HG03060 (cell line): ENCODE measurements around the gene GRM1.

ENCODE experiments used
- ATAC-seq: cut with Tn5 transposase; IDR thresholded peaks from one replicate; pipeline ENCODE4 v1.9.1; 2021; ENCODE audit warnings: low read depth, moderate number of reproducible peaks; ENCODE audit not compliant: unreplicated experiment

GRM1 gene

DNA sequence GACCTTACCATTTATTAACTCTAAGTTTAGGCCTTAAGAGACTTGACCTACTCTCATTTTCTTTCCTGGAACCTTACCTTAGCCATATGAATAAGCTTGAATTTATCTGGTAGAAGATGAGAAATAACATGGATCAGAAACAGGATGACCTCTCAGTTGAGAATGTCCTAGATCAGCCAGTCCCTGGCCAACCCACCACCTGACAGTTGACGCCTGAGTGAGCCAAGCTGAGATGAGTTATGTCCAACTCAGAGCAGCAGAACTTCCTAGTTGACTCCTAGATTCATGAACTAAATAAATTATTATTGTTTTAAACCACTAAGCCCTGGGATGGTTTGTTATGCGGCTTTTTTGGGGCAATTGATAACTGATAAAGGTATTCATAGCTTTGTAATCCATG lies 281.8 kb downstream of the GRM1 start:
- ATAC-seq: no peak

GRCh38 chr6:146311079-146311478 lies 282.2 kb downstream of the GRM1 start:
- no peak for ATAC-seq

DNA sequence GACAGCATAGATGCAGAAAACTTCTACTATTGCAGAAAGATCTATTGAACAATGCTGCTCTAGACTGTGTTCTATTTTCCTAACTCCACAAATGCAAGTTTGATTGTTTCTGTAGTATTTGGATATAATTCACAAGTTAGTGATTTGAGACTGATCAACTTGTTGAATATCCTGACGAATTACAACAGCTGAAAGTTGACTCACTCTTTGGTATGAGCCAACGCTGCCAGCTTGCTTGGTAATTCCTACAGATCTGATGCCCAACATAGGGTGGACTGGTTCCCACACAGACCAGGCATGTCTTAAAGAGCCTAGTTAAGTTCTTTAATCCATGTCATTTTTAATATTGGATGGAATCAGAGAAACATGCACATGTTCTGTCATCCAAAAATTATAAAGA lies 283.7 kb downstream of the GRM1 start:
- no peak for ATAC-seq

DNA sequence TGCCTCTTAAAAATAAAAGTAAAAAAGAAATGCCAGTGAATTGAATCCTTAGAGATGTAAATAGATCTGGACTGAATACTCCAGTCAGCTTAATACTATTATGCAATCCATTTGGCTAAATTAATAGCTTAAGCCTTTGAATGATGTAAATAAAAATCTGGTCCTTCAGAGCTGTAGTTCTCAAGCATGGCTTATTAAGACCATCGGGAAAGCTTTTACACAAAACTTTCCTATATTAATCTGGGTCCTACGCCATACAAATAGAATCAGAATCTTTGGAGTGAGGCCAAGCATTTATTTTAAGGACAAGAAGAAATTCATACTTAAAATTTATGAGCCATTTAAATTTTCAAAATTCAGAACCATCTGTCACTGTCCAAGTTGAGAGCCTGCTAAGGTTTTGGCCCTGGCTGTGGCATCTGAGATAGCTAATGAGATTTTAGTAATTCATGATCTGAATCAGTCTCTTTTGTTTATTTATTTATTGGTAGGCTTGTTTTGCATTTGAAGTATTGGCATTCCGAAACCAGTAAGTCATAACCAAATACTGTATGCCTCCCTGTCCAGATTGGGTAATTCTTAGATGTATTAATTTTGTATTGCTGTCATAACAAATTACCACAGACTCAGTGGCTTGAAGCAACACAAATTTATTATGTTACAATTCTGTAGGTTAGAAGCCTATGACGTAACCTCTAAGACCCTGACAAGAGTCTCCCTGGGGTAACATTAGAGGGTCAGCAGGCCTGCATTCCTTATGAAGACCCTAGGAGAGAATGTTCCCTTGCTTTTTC lies 286.7 kb downstream of the GRM1 start:
- ATAC-seq: no peak

- no peak for ATAC-seq
Measured at GRCh38 chr6:146316175-146316495, 287.3 kb downstream of the GRM1 start.

- no peak for ATAC-seq
Measured at GRCh38 chr6:146331013-146331412, 302.2 kb downstream of the GRM1 start.

GRCh38 chr6:146335336-146335735 lies 306.5 kb downstream of the GRM1 start:
- ATAC-seq: no peak

DNA sequence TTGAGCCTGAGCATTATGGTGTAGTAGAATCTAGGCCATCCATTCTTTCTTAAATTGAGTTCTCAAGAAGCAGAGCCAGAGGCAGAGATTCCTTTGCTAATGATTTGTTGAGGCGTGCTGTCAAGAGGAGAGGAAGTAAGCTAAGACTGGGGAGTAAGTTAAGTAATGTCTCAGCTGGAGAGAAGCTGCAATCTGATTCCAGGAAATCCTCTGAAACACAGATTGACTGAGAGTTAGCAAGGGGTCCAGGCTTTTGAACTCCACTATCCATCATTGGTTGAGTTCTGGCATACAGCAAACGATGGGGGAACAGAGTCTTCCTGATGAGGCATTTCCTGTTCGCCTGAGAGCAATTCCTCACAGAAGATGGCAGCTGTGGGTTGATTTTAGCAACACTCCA lies 307.3 kb downstream of the GRM1 start:
- no peak for ATAC-seq

DNA sequence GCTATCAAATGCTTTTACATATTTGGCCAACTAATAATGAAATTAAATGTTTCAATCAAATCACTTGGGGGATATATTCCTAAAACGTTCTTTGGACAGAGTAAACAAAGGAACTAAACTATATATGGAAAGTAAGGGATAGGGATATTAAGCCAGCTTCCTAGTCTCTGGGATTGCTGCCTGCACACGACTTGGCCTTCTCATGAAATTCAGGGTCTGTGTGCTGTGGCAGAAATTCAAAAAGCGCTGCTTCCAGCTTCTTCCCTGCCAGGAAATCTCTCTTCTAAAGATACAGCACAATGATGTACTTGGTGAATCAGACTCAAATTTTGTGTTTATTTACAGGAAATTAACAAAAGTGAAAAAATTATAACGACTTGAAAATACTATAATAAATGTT lies 308.5 kb downstream of the GRM1 start:
- no peak for ATAC-seq

DNA sequence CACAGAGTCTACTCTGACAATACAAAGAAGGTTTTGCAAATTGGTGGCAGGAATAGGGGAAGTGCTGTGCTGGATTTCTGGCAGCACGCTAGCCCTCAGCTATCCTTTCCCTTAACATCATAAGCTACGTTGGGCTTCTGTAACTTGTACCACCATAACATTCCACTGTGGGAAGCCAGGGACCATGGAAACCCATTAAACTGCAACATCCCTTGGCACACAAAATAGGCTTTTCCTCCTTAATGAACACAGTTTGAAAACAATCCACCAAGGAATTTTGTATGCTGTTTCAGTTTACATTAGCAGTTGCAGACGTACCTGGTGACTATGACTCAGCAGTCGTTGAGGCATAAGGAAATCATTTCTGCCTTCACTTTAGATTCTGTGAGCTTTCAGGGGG lies 310.9 kb downstream of the GRM1 start:
- ATAC-seq: no peak

DNA sequence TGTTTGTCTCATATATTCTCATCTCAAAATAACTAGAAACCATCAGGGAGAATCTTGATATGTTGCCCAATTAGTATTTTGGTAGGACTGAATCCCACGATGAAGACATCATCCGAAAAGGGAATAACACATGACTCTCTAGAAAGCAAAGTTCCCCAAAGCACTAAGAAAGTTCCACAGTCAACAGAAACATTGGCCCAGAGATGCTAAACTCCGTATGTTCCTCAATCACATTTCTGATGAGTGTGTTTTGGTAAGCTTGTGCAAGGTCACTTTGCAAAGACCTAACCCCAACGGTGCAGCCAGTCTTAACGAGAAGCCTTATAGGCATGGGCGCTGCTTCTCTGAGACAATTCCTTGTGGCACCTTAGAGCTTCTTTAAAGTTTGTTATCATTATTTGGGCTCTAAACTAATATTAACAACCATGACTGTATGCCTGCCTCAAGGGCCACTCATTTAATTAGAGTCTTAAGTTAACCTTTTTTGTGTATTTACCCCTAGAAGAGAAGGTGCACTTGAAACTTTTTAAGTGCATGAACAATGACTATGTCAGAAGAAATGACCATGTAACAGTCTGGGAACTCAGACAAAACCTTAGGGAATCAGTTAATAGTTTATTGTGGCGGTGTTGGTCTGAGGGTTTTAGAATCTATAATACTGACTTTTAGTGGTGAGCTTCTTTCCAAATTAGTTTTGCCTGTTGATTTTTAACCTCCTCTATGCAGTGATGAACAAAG lies 312.8 kb downstream of the GRM1 start:
- ATAC-seq: no peak

DNA sequence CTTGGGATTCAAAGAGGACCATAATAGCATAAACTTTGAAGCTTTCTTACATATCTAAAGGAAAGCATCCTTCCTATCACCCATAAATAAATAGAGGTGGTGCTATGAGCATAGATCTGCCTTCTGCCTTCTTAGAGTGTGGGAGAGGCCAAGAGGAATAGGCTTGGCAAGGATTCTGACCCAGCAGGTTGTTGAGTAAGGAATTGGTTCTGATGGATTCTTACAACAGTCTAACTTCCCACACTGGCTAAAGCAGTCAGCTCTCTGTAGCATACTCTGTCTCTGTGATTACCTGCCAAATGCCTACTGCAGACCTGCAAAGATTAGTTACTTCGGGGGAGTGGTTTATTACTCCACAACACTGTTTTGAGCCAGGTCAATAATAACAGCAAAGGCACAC lies 316.7 kb downstream of the GRM1 start:
- no peak for ATAC-seq

DNA sequence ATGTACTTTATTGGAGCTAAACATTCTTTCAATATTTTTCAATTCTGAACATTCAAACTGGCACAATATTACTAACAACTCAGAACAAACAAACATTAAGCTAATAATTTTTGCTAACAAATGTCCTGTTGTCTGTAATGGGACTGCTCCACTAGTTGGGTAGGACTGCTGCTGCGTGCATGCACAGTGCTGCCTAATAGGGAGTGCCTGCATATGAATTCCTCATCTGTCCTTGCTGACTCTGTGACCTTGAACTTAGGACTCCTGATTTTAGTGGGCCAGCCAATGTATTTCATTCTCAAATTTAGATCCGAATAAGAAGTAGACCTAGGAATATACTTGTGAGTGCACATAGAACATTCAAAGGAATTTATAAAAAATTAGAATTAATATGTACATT lies 318.2 kb downstream of the GRM1 start:
- no peak for ATAC-seq

- ATAC-seq: no peak
Measured at GRCh38 chr6:146347690-146348089, 318.8 kb downstream of the GRM1 start.

GRCh38 chr6:146351018-146351417 lies 322.2 kb downstream of the GRM1 start:
- ATAC-seq: no peak

GRCh38 chr6:146352163-146352562 lies 323.3 kb downstream of the GRM1 start:
- no peak for ATAC-seq

- ATAC-seq: no peak
Measured at GRCh38 chr6:146354451-146354850, 325.6 kb downstream of the GRM1 start.

GRCh38 chr6:146355521-146356100 lies 326.7 kb downstream of the GRM1 start:
- ATAC-seq: no peak

DNA sequence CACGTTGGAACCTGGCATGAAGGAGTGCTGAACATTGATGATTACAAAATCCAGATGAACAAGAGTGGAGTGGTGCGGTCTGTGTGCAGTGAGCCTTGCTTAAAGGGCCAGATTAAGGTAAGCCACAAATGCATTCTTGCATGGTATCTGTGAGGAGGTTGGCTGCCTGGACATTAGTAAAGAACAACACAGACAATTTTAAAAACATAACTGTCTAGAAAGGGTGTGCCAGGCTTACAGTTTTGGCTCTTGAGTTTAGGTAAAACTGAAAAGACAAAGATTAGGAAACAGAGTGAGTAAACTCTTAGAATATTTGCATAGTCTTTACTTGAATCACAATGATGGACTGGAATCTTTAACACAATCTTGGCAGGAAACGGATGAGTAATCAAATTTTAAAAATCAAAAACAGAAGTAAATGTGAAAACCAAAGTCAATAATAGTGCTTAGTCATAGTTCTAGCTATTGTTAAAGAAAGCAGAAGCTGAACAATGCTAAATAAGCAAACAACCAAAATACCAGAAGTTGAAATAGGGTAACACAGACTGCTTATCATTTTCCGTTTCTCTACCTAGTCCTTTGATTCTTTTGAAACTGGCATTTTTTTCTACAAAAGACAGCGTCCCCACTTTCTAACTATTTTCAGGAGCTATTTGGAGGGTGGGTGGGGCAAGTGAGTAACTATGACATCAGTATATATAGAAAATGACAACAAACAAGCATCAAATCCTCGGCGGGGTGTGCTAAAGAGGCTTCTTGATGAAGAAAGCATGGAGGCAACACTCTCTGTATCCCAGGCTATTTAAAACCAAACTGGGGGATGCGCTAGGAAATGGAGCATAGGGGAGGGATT lies 328.9 kb downstream of the GRM1 start:
- ATAC-seq: peak; percentile 87

GRCh38 chr6:146358431-146359046 lies 329.7 kb downstream of the GRM1 start:
- no peak for ATAC-seq

DNA sequence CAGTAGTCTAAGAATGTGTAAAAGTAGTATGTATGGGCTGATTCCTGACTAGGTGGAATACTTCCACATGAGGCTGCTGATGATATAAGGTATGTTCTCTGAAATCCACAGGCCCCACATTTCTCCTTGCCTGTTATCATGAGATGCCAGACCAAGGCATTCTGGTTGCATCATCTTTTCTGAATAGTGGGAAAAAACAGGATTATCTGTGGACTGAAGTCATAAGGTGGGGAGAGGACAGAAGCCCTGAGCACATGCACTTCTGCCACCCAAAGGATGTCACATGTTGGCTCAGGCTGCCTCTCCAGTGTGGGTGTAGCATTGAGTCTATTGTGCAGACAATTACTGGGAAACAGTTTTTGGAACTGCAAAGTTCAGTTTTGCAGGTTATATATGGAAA lies 330.3 kb downstream of the GRM1 start:
- ATAC-seq: no peak
